ENCODE measurements around the gene EPB41.
"Not testable (repeated sequence)": the region's sequence is repeated elsewhere in the genome, so short reads cannot be mapped to it uniquely, and the experiment has no call there.

The EPB41 gene

DNA sequence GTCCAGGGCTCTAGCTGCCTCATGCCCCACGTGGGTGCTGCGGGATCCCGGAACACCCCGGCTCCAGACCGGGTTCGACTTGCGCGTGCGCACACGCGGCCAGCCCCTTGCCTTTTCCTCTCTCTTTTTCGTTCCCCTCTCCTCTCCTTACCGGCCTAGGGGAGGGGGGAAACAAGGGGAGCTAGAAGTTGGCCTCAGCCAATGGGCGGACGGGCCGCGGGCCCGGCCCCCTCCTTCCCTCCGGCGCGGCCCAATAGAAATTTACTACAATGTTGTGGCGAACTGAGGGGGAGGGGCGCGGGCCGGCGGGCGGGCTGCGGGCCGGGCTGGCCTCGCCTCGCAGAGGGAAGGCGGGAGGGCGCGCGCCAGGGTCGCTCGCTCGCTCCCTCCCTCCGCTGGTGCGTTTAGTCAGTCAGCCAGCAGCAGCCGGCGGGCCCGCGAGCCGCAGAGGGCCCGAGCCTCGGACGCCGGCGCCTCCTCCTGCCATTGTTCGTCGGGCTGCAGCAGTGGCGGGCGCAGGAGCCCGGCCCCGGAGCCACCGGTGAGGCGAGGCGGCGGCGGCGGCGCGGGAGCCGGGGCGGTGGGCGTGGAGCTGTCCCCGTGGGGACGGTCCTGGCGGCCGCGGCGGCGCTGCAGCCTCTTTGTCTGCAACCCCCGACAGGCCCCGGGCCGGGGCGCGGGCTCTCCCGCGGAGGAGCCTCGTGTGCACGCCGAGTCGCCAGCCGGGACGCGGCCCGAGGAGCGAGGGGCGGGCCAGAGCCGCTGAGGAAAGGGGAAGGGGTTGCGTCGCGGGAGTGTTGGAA, at the start of gene EPB41:
EPB41 (plus strand) TSS at position 342 of the 803 bp plus-strand sequence. CDS start 72,869 bp downstream, outside the sequence.
- peak; percentile 92 for DNase-seq

DNA sequence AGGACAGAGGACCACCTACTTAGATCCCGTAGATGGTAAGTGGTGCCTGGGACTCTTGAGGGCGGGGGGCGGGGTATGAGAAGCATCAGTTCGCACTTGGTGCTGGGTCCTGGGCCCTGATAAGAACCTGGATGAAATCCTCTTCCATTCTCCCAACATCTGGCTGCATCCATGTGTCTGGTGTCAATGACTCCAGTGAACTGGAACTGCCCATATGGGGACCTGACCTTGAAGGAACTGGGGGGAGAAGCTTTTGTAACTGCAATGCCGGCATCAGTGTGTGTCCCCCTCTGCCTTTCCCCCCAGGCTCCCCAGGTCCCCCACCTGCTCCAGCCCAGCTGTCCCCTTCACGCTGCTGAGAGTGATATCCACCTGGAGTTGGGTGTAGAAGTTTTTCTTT, 49.7 kb upstream of the EPB41 start:
- no peak for DNase-seq

DNA sequence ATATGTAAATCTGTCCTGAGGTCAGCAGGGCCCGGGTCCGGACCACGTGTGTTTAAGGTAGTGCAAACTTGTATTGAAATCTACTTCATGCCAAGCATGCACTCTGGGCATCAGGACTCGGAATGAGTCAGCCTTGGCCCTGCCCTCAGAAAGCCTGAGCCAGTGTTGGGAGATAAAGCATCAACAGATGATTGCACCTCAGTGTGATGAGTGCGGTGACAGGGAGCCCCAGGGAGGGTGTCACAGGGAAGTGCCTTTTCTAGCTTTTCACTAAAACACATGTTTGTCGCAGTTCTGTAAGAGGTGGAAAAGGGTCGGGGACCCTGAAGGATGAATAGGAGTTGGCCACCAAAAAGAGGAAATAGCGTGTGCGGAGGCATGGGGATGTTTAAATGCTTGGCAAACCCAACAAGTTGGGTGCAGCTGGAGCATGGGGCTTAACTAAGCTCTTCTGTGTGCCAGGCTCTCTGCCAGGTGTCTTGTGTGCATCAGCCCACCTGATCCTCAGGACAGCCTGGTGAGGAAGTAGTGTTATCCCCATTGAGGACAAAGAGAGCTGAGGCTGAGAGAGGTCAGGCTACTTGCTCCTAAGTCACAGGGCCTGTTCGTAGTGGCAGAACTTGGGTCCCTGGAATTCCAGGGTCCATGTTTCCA, 48.2 kb upstream of the EPB41 start:
- DNase-seq = no peak

- DNase-seq = no peak
Observed at GRCh38 chr1:28867850-28868249, 46.5 kb upstream of the EPB41 start.

- no peak for DNase-seq
Observed at GRCh38 chr1:28869952-28870351, 44.4 kb upstream of the EPB41 start.

GRCh38 chr1:28871631-28872401, 42.6 kb upstream of the EPB41 start:
- DNase-seq = no peak

- DNase-seq = not testable (repeated sequence)
Observed at GRCh38 chr1:28875134-28875533, 39.2 kb upstream of the EPB41 start.

DNA sequence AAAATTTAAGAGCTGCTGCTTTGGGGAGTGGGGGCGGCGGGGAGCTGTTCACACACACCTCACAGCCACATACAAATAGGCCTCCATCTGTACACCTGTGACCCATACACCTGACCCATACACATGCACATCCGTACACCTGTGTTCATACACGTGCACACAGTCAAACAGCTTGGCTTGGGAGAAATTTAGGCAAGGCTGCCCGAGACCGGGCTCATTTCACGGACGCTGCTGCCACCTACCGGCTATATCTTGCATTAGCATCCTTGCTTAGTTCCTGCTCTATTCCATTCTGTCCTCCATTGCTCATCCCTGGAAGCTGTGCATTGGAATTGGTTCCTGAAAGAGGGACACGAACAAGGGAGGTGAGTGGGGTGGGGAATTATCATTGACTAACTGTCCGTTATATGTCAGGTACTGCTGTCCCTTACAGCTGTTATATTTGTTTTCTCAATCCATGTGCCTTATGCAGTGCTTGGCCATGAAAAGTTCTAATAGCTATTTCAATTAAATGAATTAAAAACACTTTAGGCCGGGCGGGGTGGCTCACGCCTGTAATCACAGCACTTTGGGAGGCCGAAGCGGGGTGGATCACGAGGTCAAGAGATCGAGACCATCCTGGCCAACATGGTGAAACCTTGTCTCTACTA, 37.1 kb upstream of the EPB41 start:
- DNase-seq = peak; percentile 56

DNA sequence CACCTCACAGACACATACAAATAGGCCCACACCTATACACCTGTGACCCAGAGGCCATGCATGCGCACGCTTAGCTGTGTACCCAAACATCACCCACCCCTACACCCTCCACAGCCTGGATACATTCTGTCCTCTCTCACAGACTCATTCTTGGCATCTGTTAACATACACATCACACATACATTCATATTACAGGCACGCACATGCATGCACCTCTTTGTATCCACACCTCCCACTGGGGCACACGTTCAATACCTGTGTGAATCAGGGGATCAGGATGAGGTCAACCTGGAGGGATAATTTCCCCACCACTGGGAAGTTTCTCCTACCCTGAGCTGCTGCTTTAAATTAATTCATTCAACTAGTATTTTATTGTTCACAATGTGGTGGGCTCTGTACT, 35.6 kb upstream of the EPB41 start:
- DNase-seq = no peak

GRCh38 chr1:28882009-28882628, 32.2 kb upstream of the EPB41 start:
- DNase-seq = peak; percentile 83

- no peak for DNase-seq
Observed at GRCh38 chr1:28883242-28883616, 31.1 kb upstream of the EPB41 start.

- no peak for DNase-seq
Observed at GRCh38 chr1:28885472-28885877, 28.9 kb upstream of the EPB41 start.

DNA sequence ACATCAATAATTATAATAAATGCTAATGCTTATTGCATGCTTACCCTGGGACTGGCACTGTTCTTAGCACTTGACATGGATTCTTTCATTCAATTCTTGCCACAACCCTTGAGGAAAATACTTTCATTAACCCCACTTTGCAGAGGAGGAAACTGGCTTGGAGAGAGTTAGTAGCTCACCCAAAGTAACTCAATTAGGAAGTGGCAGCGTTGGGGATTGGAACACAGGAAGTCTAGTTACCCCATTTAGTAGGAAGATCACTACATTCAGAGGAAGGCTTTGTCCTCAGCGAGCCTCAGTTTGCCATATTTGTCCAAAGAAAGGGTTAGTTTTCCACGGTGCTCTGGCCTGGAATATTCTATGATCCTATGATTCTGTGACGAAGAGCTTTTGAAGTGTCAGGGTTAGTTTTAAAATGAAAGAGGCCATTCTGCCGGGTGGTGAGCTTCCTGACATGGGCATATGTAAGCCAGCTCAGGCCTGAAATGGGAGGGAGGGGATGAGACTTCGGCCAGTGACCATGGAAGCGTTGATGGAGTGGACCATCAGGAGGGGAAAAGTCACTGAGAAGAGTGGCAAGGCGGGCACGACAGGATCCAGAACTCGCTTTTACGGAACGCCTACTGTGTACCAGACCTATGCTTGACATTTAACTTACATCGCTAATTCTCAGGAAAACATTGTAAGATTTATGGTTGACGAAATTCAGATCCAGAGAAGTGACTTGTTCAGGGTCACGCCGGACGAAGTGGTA, 28.2 kb upstream of the EPB41 start:
- no peak for DNase-seq

- peak; percentile 81 for DNase-seq
Observed at GRCh38 chr1:28886731-28887418, 27.5 kb upstream of the EPB41 start.

DNA sequence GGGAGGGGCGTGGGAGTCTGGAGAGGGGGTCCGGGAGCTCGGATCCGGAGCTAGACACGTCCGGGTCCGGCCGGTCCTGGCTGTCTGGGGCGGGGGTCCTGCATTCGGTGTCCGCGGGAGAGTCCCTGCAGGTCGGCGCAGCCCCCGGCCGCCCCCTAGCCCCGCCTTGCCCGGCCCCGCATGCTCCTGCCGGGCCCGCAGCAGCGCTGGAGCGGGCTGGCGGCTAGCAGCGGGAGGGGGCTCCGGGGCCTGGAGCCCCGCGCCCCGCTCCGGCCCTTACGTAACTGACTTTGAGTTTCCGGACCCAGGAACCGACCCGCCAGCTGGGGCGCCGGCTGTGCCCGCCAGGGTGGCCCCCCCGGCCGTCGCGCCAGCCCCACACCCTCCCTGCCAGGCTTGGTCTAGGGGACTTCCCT, 26.9 kb upstream of the EPB41 start:
- DNase-seq = no peak

GRCh38 chr1:28887835-28888682, 26.3 kb upstream of the EPB41 start:
- no peak for DNase-seq

GRCh38 chr1:28888915-28889314, 25.5 kb upstream of the EPB41 start:
- no peak for DNase-seq

DNA sequence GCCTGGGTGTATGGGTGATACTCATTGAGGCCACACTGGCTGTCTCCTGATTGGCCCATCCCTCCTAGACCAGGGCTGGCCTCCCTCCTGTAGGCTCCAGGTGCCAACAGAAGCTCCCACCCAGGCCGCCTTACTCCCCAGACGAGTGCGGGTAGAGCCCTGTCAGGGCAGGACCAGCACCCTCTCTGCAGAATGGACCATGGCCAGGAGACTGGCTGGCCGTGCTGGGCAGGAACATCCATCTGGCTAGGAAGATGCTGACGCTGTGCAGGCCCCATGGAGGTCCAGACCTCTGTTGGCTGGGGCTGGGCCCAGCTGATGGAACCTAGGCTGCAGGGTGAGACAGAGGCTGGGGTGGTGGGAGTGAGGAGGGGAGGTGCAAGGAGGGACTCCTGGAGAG, 25.0 kb upstream of the EPB41 start:
- no peak for DNase-seq

DNA sequence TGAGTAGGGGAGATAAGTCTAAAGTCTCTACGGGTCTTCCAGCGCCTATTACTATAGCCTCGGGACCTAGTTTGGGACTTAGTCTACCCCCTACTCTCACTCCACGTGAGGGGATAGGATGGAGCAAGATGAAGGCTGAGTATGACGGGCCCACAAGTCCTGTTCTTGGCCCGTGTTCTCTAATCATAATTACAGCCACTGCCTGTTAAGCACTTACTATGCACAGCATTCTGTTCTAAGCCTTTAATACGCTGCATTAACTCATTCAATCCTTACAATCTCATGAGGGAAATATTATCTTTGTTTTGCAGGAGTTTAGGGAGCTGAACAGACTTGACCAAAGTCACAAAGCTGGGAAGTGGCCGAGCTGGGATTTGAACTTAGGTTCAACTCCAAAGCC, 23.9 kb upstream of the EPB41 start:
- no peak for DNase-seq

DNA sequence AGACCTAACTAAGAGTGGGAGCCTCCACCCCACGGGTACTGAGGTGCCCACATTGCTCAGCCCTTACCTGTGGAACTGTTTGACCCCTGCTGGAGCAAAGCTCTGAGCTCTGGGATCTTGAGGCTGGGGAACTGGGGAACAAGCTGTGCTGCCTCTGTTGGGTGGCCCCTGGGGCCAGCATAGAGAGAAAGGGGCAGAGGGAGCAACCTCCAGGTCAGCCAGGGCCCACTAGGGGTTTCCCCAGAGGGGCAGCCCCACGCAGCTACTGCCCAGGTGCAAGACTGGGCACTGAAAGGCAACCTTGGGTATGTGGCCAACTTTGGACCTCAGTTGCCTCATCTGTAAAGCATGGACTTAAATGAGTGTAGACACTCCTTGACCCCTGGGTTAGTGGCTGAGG, 23.5 kb upstream of the EPB41 start:
- DNase-seq = no peak

Measured in T1000 (cell line).